ENCODE results near the gene INHA. TPM values are rescaled to one million over a fixed set of nuclear protein-coding genes. Genes with fewer than 3 reads are reported as not detected.

INHA gene
- total RNA-seq, 2 experiments from 2014 or later, result not detected

GRCh38 chr2:219536967-219537366, 35.1 kb upstream of the INHA start:
- intact Hi-C loops (cut with DNase I, micrococcal nuclease), result no loop called here
- CTCF ChIA-PET, result no interaction called here
- TF ChIP-seq CTCF (IDR thresholded peaks at IDR 0.05), result no peak
- DNase-seq, result no peak
- H3K9me3 ChIP-seq (ENCODE audit: control insufficient read depth in 1 of 2, insufficient read depth in 1 of 2, low read length in 2 of 2), result peaks cover 0 to 3% of the 10 kb centered on the region in 2 experiments
- Mint-ChIP-seq H3K27me3 (peaks cover 18% of the 10 kb centered on the region), H3K27ac (no peak overlapping the region), H3K4me3 (no peak overlapping the region), H3K9me3 (no peaks in the 10 kb centered on the region), H3K4me1 (ENCODE audit: low read depth) (peaks cover 3% of the 10 kb centered on the region), H3K36me3 (ENCODE audit: low read depth) (peaks cover 6% of the 10 kb centered on the region)
- POLR2A ChIA-PET, result no interaction called here
- ATAC-seq (ENCODE audit: poor library complexity), result no peak
- peaks cover 10% of the 10 kb centered on the region for H3K4me1 ChIP-seq (ENCODE audit: insufficient read depth, low read length)
- H3K4me3 ChIP-seq (ENCODE audit: low read length), result no peak overlapping the region
- no peaks in the 10 kb centered on the region for H3K36me3 ChIP-seq (ENCODE audit: insufficient read depth, low read length)
- H3K27me3 ChIP-seq (ENCODE audit: control insufficient read depth in 1 of 2, insufficient read depth in 2 of 2, low read length in 2 of 2), result peaks cover 0 to 4% of the 10 kb centered on the region in 2 experiments
- no peak overlapping the region for H3K27ac ChIP-seq (ENCODE audit: low read depth in 1 of 2, low read length in 2 of 2)

- Histone ChIP-seq H3K27me3 (ENCODE audit: control insufficient read depth in 1 of 2, insufficient read depth in 2 of 2, low read length in 2 of 2) (peaks cover 0 to 2% of the 10 kb centered on the region in 2 experiments), H3K9me3 (ENCODE audit: control insufficient read depth in 1 of 2, insufficient read depth in 1 of 2, low read length in 2 of 2) (no peaks in the 10 kb centered on the region), H3K4me3 (ENCODE audit: low read length) (no peak overlapping the region), H3K36me3 (ENCODE audit: insufficient read depth, low read length) (no peaks in the 10 kb centered on the region), H3K4me1 (ENCODE audit: insufficient read depth, low read length) (peaks cover 20% of the 10 kb centered on the region), H3K27ac (ENCODE audit: low read depth in 1 of 2, low read length in 2 of 2) (no peak overlapping the region)
- intact Hi-C loops (cut with DNase I, micrococcal nuclease), result no loop called here
- Mint-ChIP-seq H3K9me3 (no peaks in the 10 kb centered on the region), H3K27ac (no peak overlapping the region), H3K36me3 (ENCODE audit: low read depth) (peaks cover 6% of the 10 kb centered on the region), H3K27me3 (peaks cover 14% of the 10 kb centered on the region), H3K4me3 (no peak overlapping the region), H3K4me1 (ENCODE audit: low read depth) (peaks cover 12% of the 10 kb centered on the region)
- TF ChIP-seq CTCF (IDR thresholded peaks at IDR 0.05), result no peak
- no peak for ATAC-seq (ENCODE audit: poor library complexity)
- ChIA-PET CTCF (no interaction called here), POLR2A (no interaction called here)
- DNase-seq, result peak in 1 of 14 experiments; percentile 5
Observed at GRCh38 chr2:219537657-219538488, 34.2 kb upstream of the INHA start.

- TF ChIP-seq CTCF (IDR thresholded peaks at IDR 0.05), result no peak
- Histone ChIP-seq H3K9me3 (ENCODE audit: control insufficient read depth in 1 of 2, insufficient read depth in 1 of 2, low read length in 2 of 2) (no peaks in the 10 kb centered on the region), H3K4me1 (ENCODE audit: insufficient read depth, low read length) (peaks cover 22% of the 10 kb centered on the region), H3K27ac (ENCODE audit: low read depth in 1 of 2, low read length in 2 of 2) (no peak overlapping the region), H3K36me3 (ENCODE audit: insufficient read depth, low read length) (no peaks in the 10 kb centered on the region), H3K27me3 (ENCODE audit: control insufficient read depth in 1 of 2, insufficient read depth in 2 of 2, low read length in 2 of 2) (no peaks in the 10 kb centered on the region), H3K4me3 (ENCODE audit: low read length) (no peak overlapping the region)
- ChIA-PET CTCF (no interaction called here), POLR2A (no interaction called here)
- no peak for ATAC-seq (ENCODE audit: poor library complexity)
- intact Hi-C loops (cut with DNase I, micrococcal nuclease), result no loop called here
- Mint-ChIP-seq H3K4me3 (peak overlapping the region; percentile 54), H3K4me1 (ENCODE audit: low read depth) (peaks cover 12% of the 10 kb centered on the region), H3K27me3 (peaks cover 11% of the 10 kb centered on the region), H3K9me3 (no peaks in the 10 kb centered on the region), H3K36me3 (ENCODE audit: low read depth) (peaks cover 6% of the 10 kb centered on the region), H3K27ac (no peak overlapping the region)
- no peak for DNase-seq
Observed at GRCh38 chr2:219538504-219538951, 33.6 kb upstream of the INHA start.
